HG03045 (cell line): ENCODE results near the gene CSF3R.

Experiments used
- ATAC-seq: cut with Tn5 transposase; IDR thresholded peaks from one replicate; pipeline ENCODE4 v1.9.1; 2021; ENCODE audit warnings: mild to moderate bottlenecking, moderate library complexity; ENCODE audit not compliant: unreplicated experiment

CSF3R gene

DNA sequence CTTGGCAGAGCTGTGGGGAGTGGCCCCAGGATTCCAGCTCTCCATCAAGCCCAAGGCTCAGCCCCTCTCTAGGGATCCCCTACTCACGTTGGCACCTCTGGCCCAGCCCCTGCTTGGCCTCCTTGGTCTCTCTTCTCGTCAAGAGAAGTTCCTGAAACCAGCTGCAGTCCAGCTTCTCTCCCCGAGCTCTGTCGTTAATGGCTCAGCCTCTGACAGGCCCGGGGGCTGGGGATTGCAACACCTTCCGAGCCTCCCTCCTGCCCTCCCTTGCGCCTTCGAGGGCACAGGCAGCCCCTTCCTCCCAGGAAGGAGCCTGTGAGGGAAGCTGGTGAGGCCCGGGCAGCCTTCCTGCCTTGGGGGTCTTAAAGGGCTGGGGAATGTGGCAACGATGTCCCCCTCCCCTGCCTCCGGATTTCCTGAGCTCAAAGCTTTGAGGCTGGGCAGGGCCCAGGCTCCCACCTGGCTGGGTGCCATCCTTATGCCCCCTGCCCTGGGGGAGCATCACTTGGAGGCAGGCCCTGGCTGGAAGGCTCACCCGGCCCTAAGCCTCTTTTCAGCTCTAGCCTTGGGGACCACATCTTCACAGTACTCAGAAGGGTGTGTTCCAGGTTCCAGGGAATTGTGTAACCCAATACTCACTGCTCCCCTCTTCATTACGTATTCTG lies at the start of gene CSF3R:
Gene CSF3R (minus strand): TSS at position 190 of the 665 bp plus-strand sequence. CDS start 3,417 bp downstream, outside the sequence.
- no peak for ATAC-seq

DNA sequence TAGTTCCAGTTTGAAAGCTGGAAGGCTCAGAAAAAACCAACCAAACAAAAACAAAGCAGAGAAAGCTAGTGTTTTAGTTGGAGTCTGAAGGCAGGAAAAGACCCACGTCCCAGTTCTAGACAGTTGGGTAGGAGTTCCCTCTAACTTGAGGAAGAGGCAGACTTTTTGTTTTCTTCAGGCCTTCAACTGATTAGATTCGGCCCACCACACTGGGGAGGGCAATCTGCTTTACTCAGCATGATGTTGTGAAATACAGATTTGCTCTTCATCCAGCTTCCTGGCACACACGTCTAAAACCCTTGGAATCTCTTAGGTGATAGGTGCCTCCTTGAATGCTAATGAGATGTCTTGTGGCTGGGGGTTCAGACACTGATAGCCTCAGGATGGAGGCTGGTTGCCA lies 49.1 kb upstream of the CSF3R start:
- no peak for ATAC-seq

DNA sequence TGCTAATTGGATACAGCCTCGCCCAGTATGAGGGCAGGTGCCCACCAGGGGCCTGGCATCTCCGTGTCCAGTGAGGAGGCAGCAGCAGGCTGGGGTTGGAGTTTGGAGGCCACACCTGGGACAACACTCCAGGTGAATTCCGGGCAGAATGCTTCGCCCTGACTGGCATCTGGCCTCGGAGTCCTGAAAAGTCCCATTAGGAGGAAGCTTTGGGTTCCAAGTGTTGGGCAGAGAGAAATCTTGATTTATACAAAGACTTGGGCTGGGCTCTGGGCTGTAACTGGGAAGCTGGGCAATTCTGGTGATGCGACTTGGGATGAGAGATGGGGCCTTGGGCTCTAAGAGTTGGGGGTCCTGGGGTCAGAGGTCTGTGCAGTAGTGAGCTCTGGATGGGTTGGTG lies 48.1 kb upstream of the CSF3R start:
- ATAC-seq = no peak

DNA sequence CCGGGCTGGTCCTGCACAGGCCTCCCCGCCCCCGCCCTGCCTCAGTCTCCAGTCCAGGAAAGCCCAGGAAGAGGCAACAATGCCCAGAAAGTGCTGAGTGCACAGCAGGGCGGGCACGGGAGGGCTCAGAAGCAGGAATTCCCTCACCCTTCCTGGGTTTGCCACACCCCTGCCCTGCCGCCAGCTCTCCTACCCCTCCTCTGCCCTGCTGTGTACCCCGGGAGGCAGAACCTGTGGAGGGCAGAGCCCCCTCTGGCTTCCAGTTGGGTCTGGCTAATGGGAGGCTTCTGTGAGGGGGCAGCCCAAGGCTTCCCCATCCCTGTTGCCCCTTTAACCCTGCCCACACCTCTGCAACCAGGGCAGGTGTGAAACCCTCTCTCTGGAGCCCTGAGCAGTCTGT lies 47.5 kb upstream of the CSF3R start:
- no peak for ATAC-seq

DNA sequence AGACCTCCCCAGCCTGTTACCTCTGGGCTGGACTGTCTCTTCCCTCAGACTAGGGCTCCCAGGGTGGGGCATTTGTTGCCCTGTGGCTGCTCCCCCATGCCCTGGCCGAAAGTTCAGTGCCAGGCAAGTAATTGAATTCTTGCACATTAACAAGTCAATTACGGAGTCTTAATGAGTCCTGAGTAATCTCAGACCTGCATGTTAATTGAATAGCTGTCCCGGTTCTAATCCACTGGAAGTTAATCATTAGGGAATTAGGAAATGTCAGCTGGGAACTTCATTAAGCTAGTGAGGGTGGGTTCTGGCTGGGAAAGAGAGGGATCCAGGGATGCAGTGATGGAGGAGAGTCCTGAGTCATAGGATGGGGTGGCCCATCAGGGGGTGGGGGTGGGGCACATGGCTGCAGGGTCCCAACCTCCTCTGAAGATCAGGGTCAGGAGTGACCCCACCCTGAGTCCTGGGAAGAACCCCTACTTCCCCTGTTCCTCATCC lies 47.1 kb upstream of the CSF3R start:
- ATAC-seq = no peak

DNA sequence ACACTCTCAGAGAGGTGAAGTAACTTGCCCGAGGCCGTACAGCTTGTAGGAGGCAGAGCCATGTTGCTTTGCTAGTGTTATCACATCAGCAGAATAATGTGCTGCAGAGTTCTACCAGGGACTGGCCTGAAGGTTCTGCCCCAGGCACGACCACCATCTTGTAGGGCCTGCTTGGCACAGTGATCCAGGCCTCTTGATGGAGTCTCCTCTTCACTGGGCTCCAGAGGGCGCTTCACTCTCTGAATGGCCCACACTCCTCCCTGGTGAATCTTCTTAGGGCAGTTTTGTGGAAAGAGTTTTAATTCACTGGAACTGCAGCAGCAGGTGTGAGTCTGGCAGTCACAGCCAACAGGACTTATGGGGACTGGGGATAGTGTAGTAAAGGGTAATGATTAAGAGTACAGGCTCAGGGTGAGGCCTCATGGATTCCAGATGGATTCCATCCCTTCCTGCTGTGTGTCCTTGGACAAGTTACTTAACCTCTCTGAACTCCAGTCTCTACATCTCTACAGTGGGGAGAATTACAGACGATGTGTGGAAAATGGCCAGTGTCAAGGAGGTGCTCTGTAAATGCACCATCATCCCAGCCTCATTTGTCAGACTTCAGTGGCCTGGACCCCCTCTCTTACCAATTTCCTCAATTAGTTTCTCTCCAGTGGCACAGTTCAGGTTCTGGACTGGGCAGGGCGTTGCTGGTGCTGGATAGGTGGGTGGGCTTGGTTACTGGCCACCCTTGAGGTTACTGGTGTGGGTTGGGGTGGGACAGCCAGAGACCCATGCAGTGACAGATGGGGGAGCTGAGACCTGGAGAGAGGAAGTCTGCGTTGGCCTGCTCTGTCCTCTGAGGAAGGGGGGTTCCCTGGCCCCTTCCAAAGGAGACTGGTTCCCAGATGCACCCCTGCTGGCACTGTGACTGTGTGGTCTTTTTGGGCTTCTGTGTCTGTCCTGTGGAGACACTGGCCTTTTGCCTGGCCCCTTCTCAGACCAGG lies 45.9 kb upstream of the CSF3R start:
- ATAC-seq = no peak

DNA sequence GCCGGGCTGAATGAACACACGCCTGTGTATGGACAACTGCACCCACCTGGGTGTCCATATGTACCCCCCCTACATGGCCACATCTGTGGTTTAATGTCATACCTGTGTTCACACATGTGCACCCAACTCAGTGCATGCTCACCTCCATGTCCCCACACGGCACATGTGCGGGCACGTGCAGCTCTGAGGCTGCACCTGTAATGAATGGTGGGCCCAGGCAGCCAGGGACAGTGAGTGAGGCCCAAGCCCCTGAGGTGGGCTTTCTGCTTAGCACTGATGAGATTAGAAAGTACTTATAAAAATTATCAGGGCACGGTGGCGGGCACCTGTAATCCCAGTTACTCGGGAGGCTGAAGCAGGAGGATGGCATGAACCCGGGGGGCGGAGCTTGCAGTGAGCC lies 42.5 kb upstream of the CSF3R start:
- ATAC-seq = no peak

DNA sequence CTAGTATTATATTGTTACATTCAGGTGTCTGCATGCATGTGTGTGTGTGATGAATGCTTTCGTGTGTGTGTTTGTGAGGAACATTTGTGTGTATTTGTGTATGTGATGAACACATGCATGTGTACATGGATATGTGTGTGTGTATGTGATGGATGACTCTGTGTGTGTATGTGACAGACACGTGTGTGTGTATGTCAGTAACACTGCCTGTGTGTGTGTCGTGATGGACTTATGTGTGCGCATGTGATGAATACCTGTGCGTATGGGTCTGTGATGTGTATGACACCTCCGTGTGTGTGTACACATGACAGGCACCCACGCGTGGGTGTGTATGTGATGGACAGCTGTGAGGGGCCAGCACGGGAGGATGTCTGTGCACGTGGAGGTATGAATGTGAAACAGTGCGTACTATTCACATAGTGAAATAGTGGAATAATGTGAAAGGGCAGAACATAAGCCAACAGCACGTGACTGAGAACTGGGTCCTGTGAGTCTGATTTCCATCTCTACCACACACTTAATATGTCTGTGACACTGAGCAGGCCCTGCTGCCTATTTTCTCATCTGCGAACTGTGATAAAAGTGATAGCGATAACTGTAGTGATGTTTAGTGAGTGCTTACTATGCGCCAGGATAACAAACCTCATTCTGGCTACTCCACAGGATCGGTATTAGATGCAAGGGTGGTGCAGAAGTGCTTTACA lies 41.8 kb upstream of the CSF3R start:
- ATAC-seq = no peak

DNA sequence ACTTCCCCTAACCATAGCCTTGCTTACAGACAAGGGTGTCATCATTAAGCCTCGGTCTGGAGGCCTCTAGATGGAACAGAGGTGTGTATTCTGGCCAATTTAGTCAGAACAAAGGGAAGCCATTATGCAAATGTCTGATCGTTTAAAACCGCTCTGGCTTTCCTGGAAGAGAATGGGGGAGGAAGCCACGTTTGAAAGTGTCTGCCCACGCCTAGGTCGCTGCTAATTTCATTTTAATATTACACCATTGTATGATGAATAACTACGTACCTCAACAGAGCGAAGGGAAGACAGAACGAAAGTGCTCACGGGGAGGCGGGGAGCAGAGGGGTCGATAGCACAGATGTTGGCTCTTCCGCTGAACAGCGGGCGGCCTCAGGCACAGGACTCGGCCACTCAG lies 41.1 kb upstream of the CSF3R start:
- ATAC-seq = no peak

DNA sequence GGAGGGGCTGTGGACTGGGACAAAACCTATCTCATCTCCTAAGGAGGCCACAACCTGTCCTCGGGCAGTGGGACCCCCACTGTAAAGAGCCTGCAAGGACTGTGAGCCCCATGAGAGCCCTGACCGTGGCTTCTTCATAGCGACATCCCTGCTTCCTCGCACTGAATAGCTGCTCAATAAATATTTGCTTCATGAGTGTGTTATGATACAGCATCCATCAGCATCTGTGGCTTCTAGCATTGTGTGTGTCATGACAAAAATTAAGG lies 40.5 kb upstream of the CSF3R start:
- ATAC-seq = no peak

DNA sequence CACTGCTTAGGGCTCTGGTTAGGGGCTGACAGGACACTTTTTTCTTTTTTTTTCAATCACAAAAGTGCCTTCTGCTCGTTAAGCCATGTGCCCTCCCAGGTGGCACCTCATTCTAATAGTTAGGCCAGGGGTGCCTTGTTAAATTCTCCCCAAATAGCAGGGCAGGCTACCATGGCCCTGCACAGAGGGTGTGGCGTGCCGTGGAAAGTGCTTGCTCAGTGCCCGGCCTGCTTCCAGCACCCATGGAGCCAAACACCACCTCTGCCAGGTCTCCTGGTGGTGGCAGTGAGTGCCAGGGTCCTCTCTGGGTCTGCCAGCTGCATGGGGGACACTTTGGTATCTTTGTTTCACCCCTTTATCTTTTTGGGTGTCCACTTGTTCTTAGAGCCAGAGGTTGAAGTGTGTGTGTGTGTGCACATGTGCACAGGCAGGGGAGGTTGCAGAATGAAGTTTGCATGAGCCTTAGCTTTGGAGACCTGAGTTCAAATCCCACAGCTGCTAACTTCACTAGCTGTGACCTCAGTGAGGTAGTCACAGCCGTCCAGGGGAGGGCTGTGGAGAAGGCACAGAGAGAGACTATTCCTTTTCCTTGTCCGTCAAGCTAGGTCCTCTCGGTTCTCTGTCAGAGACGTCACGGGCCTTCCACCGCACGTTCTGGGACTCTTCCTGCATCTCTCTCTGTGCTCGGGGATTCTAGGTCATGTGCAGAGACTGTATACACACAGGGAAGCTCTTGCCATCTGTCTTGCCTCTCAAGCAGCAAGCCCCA lies 39.9 kb upstream of the CSF3R start:
- ATAC-seq = no peak

DNA sequence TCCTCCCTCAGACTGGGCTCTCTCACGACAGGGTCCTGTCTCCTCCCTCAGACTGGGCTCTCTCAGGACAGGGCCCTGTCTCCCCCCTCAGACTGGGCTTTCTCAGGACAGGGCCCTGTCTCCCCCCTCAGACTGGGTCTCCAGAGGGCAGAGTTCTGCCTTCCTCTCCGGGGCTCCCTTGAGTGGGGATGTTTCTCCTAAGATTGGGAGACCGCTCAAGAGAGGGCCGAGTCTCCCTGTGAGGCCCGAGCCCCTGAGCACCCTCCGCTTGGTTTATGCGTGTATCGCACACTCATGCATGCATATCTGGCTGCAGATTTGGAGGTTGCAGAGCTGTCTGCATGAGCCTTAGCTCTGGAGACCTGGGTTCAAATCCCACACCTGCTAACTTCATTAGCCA lies 39.3 kb upstream of the CSF3R start:
- ATAC-seq = no peak

DNA sequence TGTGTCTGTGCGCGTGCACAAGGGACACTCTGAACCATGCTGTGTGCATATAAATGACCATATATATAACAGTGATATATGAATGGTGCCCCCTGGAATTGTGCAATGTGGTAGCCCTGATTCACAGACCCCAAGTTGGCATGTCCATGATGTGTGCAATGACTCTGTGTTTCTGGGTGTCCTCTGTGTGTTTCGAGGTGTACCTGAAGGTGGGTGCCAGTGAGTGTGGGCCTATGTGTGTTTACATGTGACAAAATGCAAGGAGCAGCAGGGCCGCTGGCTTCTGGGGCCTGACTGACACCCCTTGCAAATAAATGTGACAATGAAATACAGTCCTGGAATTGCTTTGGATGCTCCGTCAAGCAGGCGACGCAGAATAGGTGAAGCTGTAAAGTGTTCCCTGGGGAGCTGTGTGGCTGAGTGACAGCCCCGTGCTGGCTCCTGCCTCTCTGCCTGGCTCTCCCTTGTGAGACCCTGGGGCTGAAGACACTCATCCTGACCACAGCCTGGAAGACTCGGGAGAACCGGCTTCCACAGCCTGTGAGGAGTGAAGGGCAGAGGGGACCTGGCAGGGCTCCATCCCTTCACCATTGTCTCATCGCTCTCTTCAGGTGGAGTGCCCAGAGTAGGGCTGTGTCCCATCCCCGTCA lies 38.2 kb upstream of the CSF3R start:
- no peak for ATAC-seq

DNA sequence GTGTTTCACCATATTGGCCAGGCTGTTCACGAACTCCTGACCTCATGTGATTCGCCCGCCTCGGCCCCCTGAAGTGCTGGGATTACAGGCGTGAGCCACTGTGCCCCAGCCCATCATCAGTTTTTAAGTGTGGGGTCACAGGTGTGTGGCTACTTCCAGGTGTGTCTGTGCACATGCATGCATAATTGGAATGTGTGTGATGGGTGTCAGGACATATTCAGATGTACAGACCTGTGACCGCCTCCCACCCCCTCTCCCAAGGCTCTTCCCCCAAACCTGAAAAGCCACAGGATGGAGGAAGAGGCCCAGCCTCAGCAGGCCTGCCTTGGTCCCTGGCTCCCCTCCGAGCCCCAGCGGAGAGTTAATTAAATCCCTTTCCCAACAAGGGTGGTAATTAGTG lies 37.3 kb upstream of the CSF3R start:
- ATAC-seq = no peak

DNA sequence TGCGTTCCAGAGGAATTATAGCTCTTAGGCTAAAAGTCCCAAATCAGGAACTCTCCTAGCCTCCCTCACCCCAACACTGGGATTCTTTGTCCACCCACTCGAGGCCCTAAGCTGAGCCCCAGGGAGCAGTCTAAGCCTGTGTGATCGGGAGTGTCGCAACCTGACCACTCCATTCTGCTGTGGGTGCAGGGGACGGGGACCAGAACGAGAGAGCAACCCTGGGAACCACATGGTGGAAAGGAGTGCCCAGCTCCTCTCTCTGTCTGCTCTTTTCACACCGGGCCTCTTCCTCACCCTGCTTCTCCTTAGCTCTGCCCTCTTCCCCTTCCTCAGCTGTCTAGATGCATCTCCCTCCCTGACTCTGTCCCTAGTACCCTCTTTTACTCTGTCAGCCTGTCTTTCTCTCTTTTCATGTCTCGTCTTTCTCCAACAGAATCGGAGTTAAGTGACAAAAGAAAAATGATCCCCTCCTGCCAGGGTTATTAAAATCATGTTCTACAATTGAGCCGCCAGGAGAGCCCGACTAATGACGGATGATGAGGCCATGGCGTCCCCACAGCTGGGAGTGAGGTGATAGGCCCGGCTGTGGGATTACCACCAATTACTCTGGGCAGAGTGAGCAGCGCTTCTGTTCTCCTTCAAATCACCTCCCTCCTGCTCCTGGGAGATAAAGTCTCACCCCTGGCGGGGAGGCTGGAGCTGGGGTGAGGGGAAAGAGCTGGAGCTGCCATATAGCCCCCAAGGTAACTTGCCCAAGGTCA lies 34.5 kb upstream of the CSF3R start:
- no peak for ATAC-seq

DNA sequence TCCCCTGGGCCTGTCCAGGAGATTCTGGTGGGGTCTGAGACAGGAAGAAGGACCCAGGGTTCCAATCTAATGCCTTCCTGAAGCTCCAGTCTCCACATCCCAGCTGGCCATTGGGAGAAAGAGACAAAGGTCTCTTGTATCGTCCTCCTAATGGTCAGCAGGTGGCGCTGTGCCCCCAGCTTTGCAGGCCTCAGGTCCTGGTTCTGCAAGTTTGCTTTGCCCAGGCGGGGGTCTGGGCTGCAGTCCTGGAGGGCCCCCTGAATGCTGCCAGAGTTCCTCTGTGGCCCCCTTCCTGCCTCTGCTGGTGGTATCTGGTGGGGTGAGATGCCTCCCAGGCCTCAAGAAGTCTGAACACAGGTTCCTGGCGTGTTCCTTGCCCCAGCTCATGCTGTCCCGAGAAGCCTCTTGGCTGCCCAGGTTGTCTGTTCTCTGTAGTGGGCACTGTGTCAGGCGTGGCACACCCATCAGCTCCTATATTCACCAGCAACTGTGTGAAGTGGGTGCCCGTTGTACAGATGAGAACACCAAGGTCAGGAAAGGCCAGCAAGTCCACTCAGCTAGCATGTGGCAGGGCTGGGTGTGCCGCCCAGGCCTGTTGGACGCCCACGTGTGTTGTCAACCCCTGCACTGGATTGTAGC lies 33.8 kb upstream of the CSF3R start:
- no peak for ATAC-seq

DNA sequence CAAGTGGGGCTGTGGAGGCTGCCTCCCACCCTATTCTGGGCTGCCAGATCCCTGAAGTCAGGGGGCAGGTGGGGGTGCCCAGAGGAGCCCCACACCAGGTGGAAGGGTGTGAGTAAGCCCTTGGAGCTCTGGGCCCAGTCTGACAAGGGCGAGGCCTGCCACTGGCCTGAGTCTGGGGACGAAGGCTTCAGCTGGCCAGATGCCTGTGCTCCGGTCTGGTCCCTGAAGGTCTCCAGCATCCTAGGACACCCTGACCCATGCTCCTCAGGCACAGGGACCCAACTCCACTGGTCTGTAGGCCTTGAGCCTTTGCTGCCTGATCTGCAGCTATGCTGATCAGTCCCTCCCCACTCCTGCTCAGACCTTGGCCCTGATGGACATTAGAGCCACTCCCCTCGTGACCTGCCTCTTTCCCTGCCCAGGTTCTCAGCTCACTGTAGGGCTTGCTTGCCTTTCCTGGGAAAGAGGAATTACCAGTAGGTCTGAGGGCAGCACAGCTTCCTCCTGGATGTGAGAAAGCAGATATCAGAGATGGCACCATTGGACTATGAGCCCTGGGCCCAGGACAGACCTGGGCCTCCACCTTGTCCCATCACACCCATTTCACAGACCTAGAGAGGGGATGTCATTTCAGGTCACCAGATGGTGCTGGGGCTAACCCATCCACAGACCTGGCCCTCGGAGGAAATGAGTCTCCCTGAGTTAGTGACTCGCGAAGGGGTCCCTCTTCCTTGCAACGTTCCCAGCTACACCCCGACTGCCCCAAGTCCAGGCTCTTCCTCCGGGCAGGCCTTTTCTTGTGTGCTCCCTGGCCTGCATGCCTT lies 32.8 kb upstream of the CSF3R start:
- no peak for ATAC-seq

DNA sequence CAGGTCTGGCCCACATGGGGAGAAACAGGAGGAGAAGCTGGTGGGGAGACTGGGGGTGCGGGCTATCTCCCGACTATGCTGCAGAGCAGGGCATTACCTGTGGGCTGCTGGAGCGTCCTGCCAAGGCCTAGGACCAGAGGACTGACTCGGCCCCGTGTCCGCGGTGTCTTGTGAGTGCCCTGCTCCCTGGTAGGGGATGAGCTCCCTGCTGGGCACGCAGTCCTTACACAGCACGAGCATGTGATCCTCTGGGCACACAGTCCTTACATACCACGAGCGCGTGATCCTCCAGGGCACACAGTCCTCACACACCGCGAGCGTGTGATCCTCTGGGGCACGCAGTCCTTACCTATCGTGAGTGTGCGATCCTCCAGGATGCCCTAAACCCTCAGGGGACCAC lies 31.8 kb upstream of the CSF3R start:
- ATAC-seq = no peak
